ENCODE data around the gene RNF227.

RNF227 gene

GRCh38 chr17:7940743-7941142 lies 24.7 kb upstream of the RNF227 start:
- no peak for TF ChIP-seq CTCF (IDR thresholded peaks at IDR 0.05; ENCODE audit: low read depth, low read length, missing control alignments)
- no peak for DNase-seq (ENCODE audit: extremely low read depth, low read depth)
- no peak overlapping the region for H3K4me3 ChIP-seq (replicated peaks; ENCODE audit: low read depth, low read length)

- TF ChIP-seq CTCF (IDR thresholded peaks at IDR 0.05; ENCODE audit: low read depth, low read length, missing control alignments) = no peak
- DNase-seq (ENCODE audit: extremely low read depth, low read depth) = no peak
- H3K4me3 ChIP-seq (replicated peaks; ENCODE audit: low read depth, low read length) = no peak overlapping the region
Measured at GRCh38 chr17:7940034-7940433, 23.9 kb upstream of the RNF227 start.

- no peak for TF ChIP-seq CTCF (IDR thresholded peaks at IDR 0.05; ENCODE audit: low read depth, low read length, missing control alignments)
- DNase-seq (ENCODE audit: extremely low read depth, low read depth) = no peak
- no peak overlapping the region for H3K4me3 ChIP-seq (replicated peaks; ENCODE audit: low read depth, low read length)
Measured at GRCh38 chr17:7935859-7936258, 19.8 kb upstream of the RNF227 start.

- peak overlapping the region; percentile 87 for H3K4me3 ChIP-seq (replicated peaks; ENCODE audit: low read depth, low read length)
- TF ChIP-seq CTCF (IDR thresholded peaks at IDR 0.05; ENCODE audit: low read depth, low read length, missing control alignments) = peak; percentile 23
- DNase-seq (ENCODE audit: extremely low read depth, low read depth) = peak; percentile 32
Measured at GRCh38 chr17:7932949-7933348, 16.9 kb upstream of the RNF227 start.

- TF ChIP-seq CTCF (IDR thresholded peaks at IDR 0.05; ENCODE audit: low read depth, low read length, missing control alignments) = no peak
- H3K4me3 ChIP-seq (replicated peaks; ENCODE audit: low read depth, low read length) = peak overlapping the region; percentile 87
- peak; percentile 9 for DNase-seq (ENCODE audit: extremely low read depth, low read depth)
Measured at GRCh38 chr17:7932483-7932891, 16.4 kb upstream of the RNF227 start.

GRCh38 chr17:7931709-7932482 lies 15.8 kb upstream of the RNF227 start, which contains the start of the genes CNTROB and TRAPPC1:
CNTROB (plus strand) TSS chr17:7932206; CDS start chr17:7933080, 874 bp downstream.
TRAPPC1 (minus strand) TSS chr17:7931946; CDS start chr17:7931829, 117 bp downstream.
- DNase-seq (ENCODE audit: extremely low read depth, low read depth) = peak; percentile 93
- TF ChIP-seq CTCF (IDR thresholded peaks at IDR 0.05; ENCODE audit: low read depth, low read length, missing control alignments) = no peak
- peak within 1 kb of the TSS; percentile 87 for H3K4me3 ChIP-seq (replicated peaks; ENCODE audit: low read depth, low read length)
